Ureter (tissue), 1 donor: ENCODE data around the gene ACIN1. TPM values are rescaled to one million over a fixed set of nuclear protein-coding genes. Genes with fewer than 3 reads are reported as not detected.
"Not testable (repeated sequence)": the region's sequence is repeated elsewhere in the genome, so short reads cannot be mapped to it uniquely, and the experiment has no call there.

Experiments used
- DNase-seq: peaks from one replicate; pipeline ENCODE4 v3.0.0-alpha.2; 2020; ENCODE audit warnings: low spot score
- total RNA-seq: library from RNA; stranded (reverse); gene quantifications from one replicate; pipeline ENCODE4 v1.2.4, GENCODE V29; 2023
- donor health status: DM: yes; HTN: yes; CAD: no.

ACIN1 gene
- total RNA-seq, 1 donor from 2014 or later = 229 TPM

GRCh38 chr14:23018107-23018506 is 76.8 kb downstream of the ACIN1 start:
- DNase-seq = no peak

- no peak for DNase-seq
Measured at GRCh38 chr14:23017091-23017490, 77.8 kb downstream of the ACIN1 start.

- DNase-seq = no peak
Measured at GRCh38 chr14:23015618-23016017, 79.3 kb downstream of the ACIN1 start.

- DNase-seq = not testable (repeated sequence)
Measured at GRCh38 chr14:23013749-23014054, 81.2 kb downstream of the ACIN1 start.

GRCh38 chr14:23013054-23013748 is 81.7 kb downstream of the ACIN1 start:
- no peak for DNase-seq

GRCh38 chr14:23009939-23010726 is 84.8 kb downstream of the ACIN1 start, which contains the start of gene C14orf93:
Gene C14orf93 (minus strand): TSS chr14:23010143. CDS start chr14:22999023, 11,120 bp downstream.
- peak; percentile 86 for DNase-seq

- no peak for DNase-seq
Measured at GRCh38 chr14:23009483-23009938, 85.4 kb downstream of the ACIN1 start.

- DNase-seq = no peak
Measured at GRCh38 chr14:23008831-23009230, 86.1 kb downstream of the ACIN1 start.

Other genes with a start within 250 kb of the ACIN1 start
- gene LRP10, start 223.4 kb downstream of the ACIN1 start, total RNA-seq = 128 TPM
- gene REM2, start 211.9 kb downstream of the ACIN1 start, total RNA-seq = 0.18 TPM
- 84.4 TPM for gene RBM23, start 176.0 kb downstream of the ACIN1 start, total RNA-seq
- 80.9 TPM for gene PRMT5, start 165.8 kb downstream of the ACIN1 start, total RNA-seq
- gene HAUS4, start 138.0 kb downstream of the ACIN1 start, total RNA-seq = 29.2 TPM
- gene AJUBA, start 112.6 kb downstream of the ACIN1 start, total RNA-seq = 39.9 TPM
- 10.8 TPM for gene C14orf93, start 85.0 kb downstream of the ACIN1 start, total RNA-seq
- 67.6 TPM for gene PSMB5, start 60.2 kb downstream of the ACIN1 start, total RNA-seq
- not detected for gene PSMB11, start 52.9 kb downstream of the ACIN1 start, total RNA-seq
- gene CDH24, start 37.6 kb downstream of the ACIN1 start, total RNA-seq = 3.7 TPM
- gene C14orf119, start 369 bp upstream of the ACIN1 start, total RNA-seq = 40.2 TPM
- not detected for gene CIROP, start 9.9 kb upstream of the ACIN1 start, total RNA-seq
- gene CEBPE, start 24.1 kb upstream of the ACIN1 start, total RNA-seq = not detected
- 58.5 TPM for gene SLC7A8, start 88.5 kb upstream of the ACIN1 start, total RNA-seq
- not detected for gene RNF212B, start 142.8 kb upstream of the ACIN1 start, total RNA-seq
- gene HOMEZ, start 191.0 kb upstream of the ACIN1 start, total RNA-seq = 32.7 TPM
- 28.2 TPM for gene PPP1R3E, start 207.7 kb upstream of the ACIN1 start, total RNA-seq
- gene BCL2L2, start 211.7 kb upstream of the ACIN1 start, total RNA-seq = 51.1 TPM
- gene PABPN1, start 226.3 kb upstream of the ACIN1 start, total RNA-seq = 178 TPM